ENCODE measurements around the gene FTCD.

- TF ChIP-seq CTCF (IDR thresholded peaks at IDR 0.05) (no peak), POLR2A (IDR thresholded peaks at IDR 0.05) (peak in 1 of 2 donors; percentile 42)
Measured at GRCh38 chr21:46189213-46189958, 34.0 kb upstream of the FTCD start.

All from adrenal gland (tissue), 5 donors.